RWPE2 (cell line): ENCODE results near the gene RAD51AP1.

Experiments used
- ATAC-seq: fragments of 200-7000 bp; cut with Tn5 transposase; 3 replicates; pipeline ENCODE4 v1.9.1; 2021; ENCODE audit warnings: low read depth
- DNase-seq: peaks from one replicate; pipeline ENCODE4 v3.0.0-alpha.2; 2020; ENCODE audit warnings: low spot score
- H3K27ac ChIP-seq: fragments of 450-650 bp; 2 replicates; pipeline ENCODE4 v1.5.1; 2017; ENCODE audit warnings: mild to moderate bottlenecking; ENCODE audit not compliant: poor library complexity, severe bottlenecking
- H3K27me3 ChIP-seq: fragments of 250-450 bp; sonication (Bioruptor Pico); 2 replicates; pipeline ENCODE4 v1.5.1; 2021; ENCODE audit warnings: mild to moderate bottlenecking, moderate library complexity; ENCODE audit not compliant: insufficient read depth, poor library complexity, severe bottlenecking
- H3K36me3 ChIP-seq: fragments of 250-450 bp; sonication (Bioruptor Pico); 2 replicates; pipeline ENCODE4 v1.5.1; 2020; ENCODE audit warnings: low read depth, mild to moderate bottlenecking, moderate library complexity
- H3K4me1 ChIP-seq: fragments of 250-450 bp; sonication (Bioruptor Pico); 2 replicates; pipeline ENCODE4 v1.5.1; 2021; ENCODE audit warnings: mild to moderate bottlenecking, moderate library complexity; ENCODE audit not compliant: insufficient read depth, poor library complexity, severe bottlenecking
- H3K4me3 ChIP-seq: fragments of 250-450 bp; sonication (Bioruptor Pico); 2 replicates; pipeline ENCODE4 v1.5.1; 2021; ENCODE audit warnings: mild to moderate bottlenecking, moderate library complexity; ENCODE audit not compliant: severe bottlenecking
- H3K9me3 ChIP-seq: fragments of 250-450 bp; sonication (Bioruptor Pico); 2 replicates; pipeline ENCODE4 v1.5.1; 2021; ENCODE audit warnings: mild to moderate bottlenecking, moderate library complexity; ENCODE audit not compliant: severe bottlenecking
- CTCF ChIP-seq: fragments of 450-650 bp; IDR thresholded peaks from one replicate; pipeline ENCODE4 v1.5.1; 2017; ENCODE audit warnings: mild to moderate bottlenecking, moderate library complexity; ENCODE audit not compliant: poor library complexity, severe bottlenecking

RAD51AP1 gene

DNA sequence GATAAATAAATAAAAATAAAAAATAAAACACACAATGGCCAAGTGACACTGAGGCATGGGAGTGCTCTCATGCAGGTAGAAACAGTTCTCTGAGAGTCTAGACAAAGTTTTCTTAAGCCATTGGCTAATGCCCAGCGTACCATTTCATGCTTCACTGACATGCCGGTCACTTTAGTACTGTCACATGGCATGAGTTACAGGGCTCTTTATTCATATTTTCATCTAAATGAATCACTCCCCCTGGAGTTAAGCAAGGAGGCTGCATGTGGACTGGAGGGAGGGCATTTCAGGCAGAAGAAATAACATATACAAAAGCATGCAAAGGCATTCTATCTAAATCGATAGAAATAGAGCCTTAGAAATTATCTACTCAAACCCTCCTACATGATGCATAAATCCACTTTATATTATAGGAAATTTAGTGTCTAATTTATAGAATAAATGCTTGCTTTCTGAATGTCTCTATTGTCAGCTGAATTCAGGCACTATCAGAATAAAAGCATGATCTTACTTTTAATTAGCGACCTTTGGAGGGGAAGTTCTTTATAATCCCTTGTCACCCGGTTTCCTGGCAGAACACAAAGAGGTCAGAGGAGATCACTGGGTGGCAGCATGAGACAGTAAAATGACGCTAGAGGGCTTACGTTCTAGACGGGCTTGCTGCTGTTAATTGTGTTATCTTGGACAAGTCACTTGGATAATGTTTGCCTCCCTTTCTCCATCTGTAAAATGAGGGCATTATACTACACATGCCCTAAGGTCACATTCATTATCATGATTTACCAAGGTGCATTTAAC is 40.8 kb downstream of the RAD51AP1 start:
- no peaks in the 10 kb centered on the region for H3K36me3 ChIP-seq
- ATAC-seq (0 out of 3 replicates have a peak, but pooled peaks have one; percentile 27), DNase-seq (no peak)
- no peak for TF ChIP-seq CTCF
- H3K27ac ChIP-seq, result no peak overlapping the region
- no peaks in the 10 kb centered on the region for H3K9me3 ChIP-seq
- no peak overlapping the region for H3K4me3 ChIP-seq
- no peaks in the 10 kb centered on the region for H3K4me1 ChIP-seq
- no peaks in the 10 kb centered on the region for H3K27me3 ChIP-seq

DNA sequence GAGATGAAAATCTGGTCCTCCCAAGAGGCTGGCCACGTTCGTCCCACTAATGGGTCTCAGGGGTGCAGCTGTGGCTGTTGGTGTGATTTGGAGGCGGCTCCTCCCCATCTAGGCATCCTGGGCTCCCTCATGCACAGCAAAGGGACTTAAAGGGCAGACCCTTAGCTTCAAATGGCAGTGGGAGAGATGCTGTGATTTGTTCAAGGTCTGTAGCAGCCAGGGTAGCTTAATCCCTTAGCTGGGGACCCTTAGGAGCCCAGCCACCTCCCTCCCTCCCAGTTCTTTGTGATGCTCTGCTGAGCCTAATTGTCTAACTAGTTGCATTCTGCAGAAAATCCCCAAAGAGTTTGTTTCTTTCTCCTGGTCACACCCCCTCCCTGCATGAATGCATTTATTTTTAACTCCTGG is 41.6 kb downstream of the RAD51AP1 start:
- no peak for ATAC-seq
- DNase-seq, result no peak
- TF ChIP-seq CTCF, result no peak
- H3K36me3 ChIP-seq, result no peaks in the 10 kb centered on the region
- H3K9me3 ChIP-seq, result no peaks in the 10 kb centered on the region
- no peaks in the 10 kb centered on the region for H3K4me1 ChIP-seq
- no peak overlapping the region for H3K4me3 ChIP-seq
- H3K27me3 ChIP-seq, result no peaks in the 10 kb centered on the region
- no peak overlapping the region for H3K27ac ChIP-seq

DNA sequence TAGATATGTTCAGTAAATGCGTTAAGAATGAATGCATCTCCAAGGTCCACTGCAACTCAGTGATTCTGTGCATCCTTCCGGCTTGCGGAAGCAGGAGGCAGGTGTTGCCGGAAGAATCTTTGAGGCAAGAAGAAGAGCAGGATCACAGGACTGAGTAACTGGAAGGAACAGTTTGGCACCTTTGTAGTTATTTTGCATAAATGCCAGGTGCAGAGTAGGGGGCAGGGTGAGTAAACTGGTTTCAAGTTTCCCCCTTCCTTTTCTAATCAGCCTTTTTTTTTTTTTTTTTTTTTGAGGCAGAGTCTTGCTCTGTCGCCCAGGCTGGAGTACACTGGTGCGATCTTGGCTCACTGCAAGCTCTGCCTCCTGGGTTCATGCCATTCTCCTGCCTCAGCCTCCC is 45.6 kb downstream of the RAD51AP1 start:
- ATAC-seq (no peak), DNase-seq (peak; percentile 1)
- no peaks in the 10 kb centered on the region for H3K27me3 ChIP-seq

GRCh38 chr12:4584896-4585295 is 46.2 kb downstream of the RAD51AP1 start:
- Histone ChIP-seq H3K4me1 (no peaks in the 10 kb centered on the region), H3K9me3 (no peaks in the 10 kb centered on the region), H3K27me3 (no peaks in the 10 kb centered on the region), H3K36me3 (no peaks in the 10 kb centered on the region), H3K27ac (no peak overlapping the region), H3K4me3 (no peak overlapping the region)
- DNase-seq (peak; percentile 54), ATAC-seq (no peak)
- TF ChIP-seq CTCF, result no peak

More for the DNA sequence above, 45.6 kb downstream of the RAD51AP1 start:
- no peaks in the 10 kb centered on the region for H3K36me3 ChIP-seq
- no peak for TF ChIP-seq CTCF
- no peaks in the 10 kb centered on the region for H3K9me3 ChIP-seq
- no peak overlapping the region for H3K27ac ChIP-seq
- H3K4me1 ChIP-seq, result no peaks in the 10 kb centered on the region
- no peak overlapping the region for H3K4me3 ChIP-seq

DNA sequence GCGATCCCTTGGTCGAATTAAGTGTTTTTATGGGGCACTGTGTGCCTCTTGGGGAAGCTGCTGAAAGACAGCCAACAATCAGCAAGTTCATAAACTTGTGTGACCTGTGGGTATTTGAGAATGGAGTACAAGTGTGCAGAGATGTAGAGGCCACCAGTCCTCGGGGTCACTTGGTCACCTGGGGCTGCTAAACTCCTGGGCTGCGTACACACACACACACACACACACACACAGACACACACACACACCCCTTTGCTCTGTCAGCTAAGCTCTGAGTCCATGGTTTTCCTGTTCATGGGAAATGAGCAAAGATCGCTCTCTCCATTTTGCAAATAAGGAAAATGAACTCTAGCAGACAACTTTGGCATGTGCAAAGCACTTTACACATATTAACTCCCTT is 47.8 kb downstream of the RAD51AP1 start:
- H3K4me1 ChIP-seq, result no peaks in the 10 kb centered on the region
- no peak for TF ChIP-seq CTCF
- no peaks in the 10 kb centered on the region for H3K9me3 ChIP-seq
- H3K27me3 ChIP-seq, result no peaks in the 10 kb centered on the region
- no peaks in the 10 kb centered on the region for H3K36me3 ChIP-seq
- DNase-seq, result peak; percentile 9
- H3K27ac ChIP-seq, result no peak overlapping the region
- no peak for ATAC-seq
- H3K4me3 ChIP-seq, result no peak overlapping the region
